H54 (cell line): ENCODE measurements around the gene EXOC1.
"Not testable (repeated sequence)": the region's sequence is repeated elsewhere in the genome, so short reads cannot be mapped to it uniquely, and the experiment has no call there.

Experiments used
- DNase-seq: peaks from one replicate; pipeline ENCODE4 v3.0.0; 2011; ENCODE audit warnings: low spot score, mixed read lengths; ENCODE audit not compliant: insufficient read length
- FAIRE-seq: peaks from 3 replicates; lab custom pipeline; 2011; peaks lifted over from hg19 to GRCh38; lab: Jason Lieb, UNC
- POLR2A ChIP-seq: IDR thresholded peaks from 2 replicates; pipeline ENCODE4 v1.6.1; 2011; ENCODE audit warnings: low read depth, mild to moderate bottlenecking, low read length

EXOC1 gene

DNA sequence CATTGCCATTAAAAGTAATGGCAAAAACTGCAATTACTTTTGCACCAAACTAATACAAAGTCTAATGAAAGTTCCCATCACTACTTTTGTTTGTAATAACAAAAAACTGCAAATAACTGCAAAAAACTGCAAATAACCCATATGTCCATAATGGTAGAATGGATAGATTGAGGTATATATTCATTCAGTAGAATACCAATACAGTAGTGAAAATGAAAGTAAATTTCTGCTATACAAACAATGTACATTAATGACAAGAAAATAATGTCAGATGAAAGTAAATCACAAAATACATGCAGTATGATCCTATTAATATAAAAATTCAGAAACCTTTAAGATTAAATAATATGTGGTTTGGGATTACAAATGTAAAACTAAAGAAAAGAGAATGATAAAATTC, 54.0 kb downstream of the EXOC1 start:
- no peak for TF ChIP-seq POLR2A
- DNase-seq (no peak), FAIRE-seq (no peak)

DNA sequence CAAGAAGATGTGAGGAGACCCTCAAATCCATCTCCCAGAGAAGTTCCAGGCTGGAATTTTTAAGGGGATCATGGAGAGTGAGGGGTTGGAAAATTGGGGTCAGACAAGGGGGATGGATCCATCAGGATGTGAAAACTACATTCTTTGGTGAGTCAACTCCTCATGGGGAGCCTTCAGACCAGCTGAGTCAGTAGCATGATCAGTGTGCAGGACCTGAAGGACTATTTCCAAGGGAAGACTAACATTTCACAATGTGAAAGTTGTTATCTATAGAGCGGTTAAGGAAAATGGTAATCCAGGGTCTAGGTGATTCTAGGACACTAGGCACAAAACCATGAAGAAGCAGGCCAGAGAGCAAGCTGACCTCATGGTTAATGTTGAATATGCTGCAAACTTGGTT, 56.7 kb downstream of the EXOC1 start:
- DNase-seq (no peak), FAIRE-seq (no peak)
- no peak for TF ChIP-seq POLR2A

GRCh38 chr4:55912249-55912648, 58.8 kb downstream of the EXOC1 start:
- no peak for DNase-seq
- TF ChIP-seq POLR2A = no peak
- FAIRE-seq = no peak

DNA sequence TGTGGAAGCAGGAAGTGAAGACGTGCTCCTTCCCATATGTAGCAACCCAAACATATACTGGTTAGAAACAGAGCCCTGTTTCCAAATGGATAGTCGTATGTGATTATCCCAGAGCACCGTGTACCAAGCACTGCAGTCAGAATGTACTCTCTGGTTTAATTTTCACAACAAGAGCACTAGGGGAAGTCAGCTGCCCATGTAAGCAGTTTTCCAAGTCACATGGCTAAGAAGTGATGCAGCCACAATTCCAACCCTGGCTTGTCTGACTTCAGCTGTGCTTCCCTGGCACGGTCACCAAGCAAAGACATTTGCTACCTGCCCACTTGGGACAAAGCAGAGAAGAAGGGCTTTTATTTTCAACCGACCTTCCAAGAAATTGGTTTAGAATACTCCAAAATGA, 67.1 kb downstream of the EXOC1 start:
- FAIRE-seq (no peak), DNase-seq (no peak)
- no peak for TF ChIP-seq POLR2A

- no peak for FAIRE-seq
- DNase-seq = no peak
- no peak for TF ChIP-seq POLR2A
These were observed 67.6 kb downstream of the EXOC1 start for GRCh38 chr4:55921093-55921492.

DNA sequence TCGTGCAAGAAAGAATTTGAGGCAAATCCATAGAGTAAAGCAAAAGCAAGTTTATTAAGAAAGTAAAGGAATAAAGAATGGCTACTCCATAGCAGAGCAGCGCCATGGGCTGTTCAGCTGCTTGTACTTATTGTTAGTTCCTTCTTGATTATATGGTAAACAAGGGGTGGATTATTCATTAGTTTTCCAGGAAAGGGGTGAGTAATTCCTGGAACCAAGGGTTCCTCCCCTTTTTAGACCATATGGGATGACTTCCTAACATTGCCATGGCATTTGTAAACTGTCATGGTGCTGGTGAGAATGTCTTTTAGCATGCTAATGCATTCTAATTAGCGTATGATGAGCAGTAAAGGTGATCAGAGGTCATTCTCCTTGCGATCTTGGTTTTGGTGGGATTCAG, 71.8 kb downstream of the EXOC1 start:
- no peak for DNase-seq
- FAIRE-seq = no peak
- TF ChIP-seq POLR2A = no peak

DNA sequence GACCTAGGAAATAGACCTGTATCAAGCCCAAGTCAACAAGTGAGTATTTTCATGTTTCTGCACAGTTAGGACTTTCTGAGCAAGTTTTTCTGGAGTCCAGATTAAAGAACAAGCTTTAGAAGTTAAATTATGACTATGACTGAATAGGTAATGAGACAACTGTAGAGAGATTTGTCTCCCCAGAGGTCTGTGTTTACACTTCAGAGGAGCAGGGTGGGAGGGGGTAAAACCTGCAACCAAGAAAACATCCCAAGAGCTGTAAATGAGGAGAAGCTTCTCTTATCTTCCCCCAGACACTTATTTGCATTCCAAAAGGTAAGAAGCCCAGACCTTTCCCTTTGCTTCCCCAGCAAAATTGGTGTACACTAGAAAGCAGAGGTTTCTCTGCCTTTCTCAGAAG, 73.2 kb downstream of the EXOC1 start:
- FAIRE-seq = no peak
- TF ChIP-seq POLR2A = no peak
- no peak for DNase-seq

DNA sequence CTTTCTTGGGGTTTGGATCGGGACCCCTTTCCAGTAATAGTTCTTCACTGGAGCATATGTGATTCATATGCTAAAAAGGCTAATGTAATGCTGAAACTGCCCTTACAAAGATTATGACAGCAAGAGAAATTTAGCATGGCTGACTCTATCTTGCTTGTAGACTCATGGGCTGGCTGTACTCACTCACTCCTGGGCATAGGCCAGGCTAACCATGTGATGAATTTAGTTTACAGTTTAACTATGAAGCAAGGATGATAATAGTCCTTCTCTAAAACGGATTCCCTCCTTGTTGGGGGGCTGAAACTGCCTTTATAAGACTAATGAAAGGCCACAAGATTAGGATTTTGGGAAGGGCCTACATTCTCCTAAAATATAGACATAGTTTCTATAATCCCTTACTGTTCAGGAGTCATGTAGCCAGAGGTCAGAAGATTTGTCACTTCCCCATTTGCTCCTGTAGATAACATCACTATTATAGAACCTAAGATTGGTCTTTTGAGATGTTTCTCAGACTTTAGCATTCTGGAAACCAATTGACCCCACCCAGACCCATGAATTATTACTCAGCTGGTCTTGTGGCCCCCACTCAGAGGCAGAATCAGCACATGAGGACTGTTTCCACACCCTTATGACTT, 74.5 kb downstream of the EXOC1 start:
- FAIRE-seq (no peak), DNase-seq (no peak)
- no peak for TF ChIP-seq POLR2A

DNA sequence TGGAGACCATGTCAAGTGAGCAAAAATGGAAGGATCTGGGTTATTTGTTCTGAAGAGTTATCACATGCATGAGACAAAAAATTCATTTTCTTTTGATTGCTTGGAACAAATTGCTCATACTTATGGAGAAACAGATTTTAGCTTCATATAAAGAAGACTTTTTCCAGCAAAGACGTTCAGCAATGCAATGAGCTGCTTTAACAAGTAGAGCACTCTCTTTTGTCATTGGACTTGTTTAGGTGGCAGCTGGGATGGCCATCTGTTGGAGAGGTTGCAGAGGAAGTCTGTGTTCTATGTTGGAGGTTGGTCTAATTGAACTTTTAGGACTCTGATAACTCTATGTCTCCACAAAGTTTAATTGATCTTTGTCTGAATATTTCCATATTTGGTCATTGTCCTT, 75.4 kb downstream of the EXOC1 start:
- no peak for TF ChIP-seq POLR2A
- FAIRE-seq (no peak), DNase-seq (no peak)

DNA sequence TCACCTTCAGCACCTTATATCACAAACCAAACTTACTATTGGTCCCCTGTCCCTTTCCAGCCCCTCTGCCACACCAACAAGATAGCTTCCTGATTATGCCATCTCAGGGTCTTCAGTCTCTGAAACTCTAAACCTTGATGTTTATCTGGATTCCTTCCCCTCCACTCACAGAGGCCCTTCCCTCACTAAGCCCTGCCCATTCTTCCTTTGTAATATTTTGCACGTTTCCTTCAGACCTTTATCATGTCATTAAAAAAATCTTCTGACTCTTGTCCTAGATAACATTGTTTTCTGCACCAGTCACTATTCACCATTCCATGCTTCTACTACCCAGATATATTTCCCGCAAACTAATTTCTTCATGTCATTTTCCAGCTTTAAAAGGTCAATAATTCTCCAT, 77.6 kb downstream of the EXOC1 start:
- no peak for DNase-seq
- no peak for FAIRE-seq
- no peak for TF ChIP-seq POLR2A

DNA sequence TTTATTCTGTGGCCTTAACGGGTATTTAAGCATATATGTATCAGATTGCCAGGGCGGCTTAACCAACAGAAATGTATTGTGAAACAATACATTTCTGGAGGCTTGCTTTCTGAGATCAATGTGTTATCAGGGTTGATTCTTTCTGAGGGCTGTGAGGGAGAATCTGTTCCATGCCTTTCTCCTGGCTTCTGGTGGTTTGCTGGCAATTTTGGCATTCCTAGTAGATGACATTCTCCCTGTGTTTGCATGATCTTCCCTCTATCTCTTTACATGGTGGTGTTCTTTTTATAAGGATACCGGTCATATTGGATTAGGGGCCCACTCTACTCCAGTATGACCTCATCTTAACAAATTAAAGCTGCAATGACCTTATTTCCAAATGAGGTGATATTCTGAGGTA, 78.4 kb downstream of the EXOC1 start:
- DNase-seq (no peak), FAIRE-seq (no peak)
- TF ChIP-seq POLR2A = no peak

DNA sequence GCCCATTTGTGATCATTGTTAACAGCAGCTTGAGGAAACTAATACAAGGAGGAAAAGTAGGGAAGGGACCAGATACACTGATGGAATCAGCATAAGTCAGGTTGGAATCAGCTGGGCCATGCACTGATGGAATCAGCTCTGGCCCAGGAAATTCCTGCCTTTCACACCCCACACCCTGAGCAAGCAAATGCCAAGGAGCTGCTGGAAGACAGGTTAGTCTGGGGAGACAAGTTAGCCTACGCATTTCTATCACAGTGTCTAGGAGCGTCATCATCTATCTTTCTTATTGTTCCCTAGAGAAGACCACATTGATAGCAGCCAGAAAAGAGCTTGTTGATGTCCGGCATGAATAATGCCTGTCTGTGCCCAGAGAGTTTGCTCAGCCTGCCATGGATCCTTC, 79.1 kb downstream of the EXOC1 start:
- FAIRE-seq (no peak), DNase-seq (no peak)
- TF ChIP-seq POLR2A = no peak

DNA sequence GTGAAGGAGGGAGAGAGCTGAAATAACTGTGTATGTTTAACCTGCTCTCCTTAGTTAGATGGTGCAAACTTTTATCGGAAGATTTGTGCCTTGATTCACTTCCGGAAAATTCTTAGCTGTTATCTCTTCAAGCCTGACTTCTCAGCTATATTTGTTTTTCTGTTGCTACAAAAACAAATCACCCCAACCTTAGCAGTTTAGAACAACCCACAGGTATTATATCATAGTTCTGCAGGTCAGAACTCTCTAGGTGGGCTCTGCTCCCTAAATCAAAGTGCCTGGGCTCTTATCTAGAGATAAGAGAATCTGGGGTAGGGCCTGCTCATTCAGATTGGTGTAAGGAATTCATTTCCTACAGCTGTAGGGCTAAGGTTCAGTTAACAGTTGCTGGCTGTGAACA, 80.2 kb downstream of the EXOC1 start:
- TF ChIP-seq POLR2A = no peak
- DNase-seq (no peak), FAIRE-seq (no peak)

DNA sequence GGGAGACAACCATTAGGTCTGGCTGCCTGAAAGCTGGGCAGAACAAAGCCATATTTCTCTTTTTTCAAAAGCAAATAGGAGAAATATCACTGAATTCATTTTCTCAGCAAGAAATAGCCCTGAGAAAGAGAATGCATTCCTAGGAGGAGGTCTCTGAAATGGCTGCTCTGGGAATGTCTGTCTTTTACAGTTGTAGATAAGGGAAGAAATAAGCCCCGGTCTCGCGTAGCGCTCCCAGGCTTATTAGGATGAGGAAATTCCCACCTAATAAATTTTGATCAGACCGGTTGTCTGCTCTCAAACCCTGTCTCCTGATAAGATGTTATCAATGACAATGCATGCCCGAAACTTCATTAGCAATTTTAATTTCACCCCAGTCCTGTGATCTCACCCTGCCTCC, 82.5 kb downstream of the EXOC1 start:
- not testable (repeated sequence) for DNase-seq, FAIRE-seq

DNA sequence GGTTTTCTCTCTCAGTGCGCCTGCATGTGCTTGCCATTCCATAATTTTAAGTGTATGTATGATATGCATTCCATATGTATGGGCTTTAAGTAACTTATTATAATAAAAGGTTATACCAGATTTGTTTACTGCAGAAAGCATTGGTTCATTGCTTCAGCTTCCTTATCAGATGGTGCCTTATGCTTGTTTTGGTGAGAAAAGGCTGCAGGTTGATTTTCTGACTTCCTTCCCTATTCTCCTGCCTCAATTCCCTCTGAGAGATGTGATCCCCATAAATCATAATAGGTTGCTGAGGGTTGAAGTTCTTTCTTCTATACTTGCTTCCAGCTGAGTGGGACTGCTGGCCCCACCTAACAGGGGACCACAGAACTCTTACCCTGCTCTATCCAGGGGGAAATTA, 85.0 kb downstream of the EXOC1 start:
- TF ChIP-seq POLR2A = no peak
- DNase-seq (no peak), FAIRE-seq (no peak)

- no peak for TF ChIP-seq POLR2A
These were observed 86.0 kb downstream of the EXOC1 start for GRCh38 chr4:55939421-55939820.

More at GRCh38 chr4:55939421-55939820, 86.0 kb downstream of the EXOC1 start:
- DNase-seq = no peak
- no peak for FAIRE-seq
